HEK293 (cell line): ENCODE results near the gene CYB5R4.

ENCODE experiments used
- REPIN1 ChIP-seq: fragments of 450-650 bp; formaldehyde crosslinking; IDR thresholded peaks from 2 replicates; pipeline ENCODE4 v1.5.1; 2017; ENCODE audit warnings: missing biosample characterization, missing genetic modification characterization, low read depth
- YY1 ChIP-seq: fragments of 450-650 bp; formaldehyde crosslinking; IDR thresholded peaks from 2 replicates; pipeline ENCODE4 v1.5.1; 2018; ENCODE audit warnings: missing biosample characterization, missing genetic modification characterization
- ZBTB8A ChIP-seq: fragments of 450-650 bp; formaldehyde crosslinking; IDR thresholded peaks from 2 replicates; pipeline ENCODE4 v1.5.1; 2016; ENCODE audit warnings: missing biosample characterization, missing genetic modification characterization
- ZNF184 ChIP-seq: fragments of 450-650 bp; IDR thresholded peaks from 2 replicates; pipeline ENCODE4 v1.5.1; 2018; ENCODE audit warnings: missing biosample characterization, mild to moderate bottlenecking, missing genetic modification characterization
- ZNF292 ChIP-seq: fragments of 450-650 bp; formaldehyde crosslinking; IDR thresholded peaks from 2 replicates; pipeline ENCODE4 v1.5.1; 2016; ENCODE audit warnings: low read depth, missing biosample characterization, missing genetic modification characterization, borderline replicate concordance
- ZNF335 ChIP-seq: fragments of 450-650 bp; formaldehyde crosslinking; conservative IDR thresholded peaks from 2 replicates; pipeline ENCODE4 v1.5.1; 2016; ENCODE audit warnings: missing biosample characterization, missing genetic modification characterization
- ZNF792 ChIP-seq: fragments of 450-650 bp; formaldehyde crosslinking; IDR thresholded peaks from 2 replicates; pipeline ENCODE4 v1.5.1; 2016; ENCODE audit warnings: missing biosample characterization, missing genetic modification characterization
- TF ChIP-seq, protein P1 (sequence below): fragments of 450-650 bp; formaldehyde crosslinking; IDR thresholded peaks from 2 replicates; pipeline ENCODE4 v1.5.1; 2016; ENCODE audit warnings: missing biosample characterization, missing genetic modification characterization
- TF ChIP-seq, protein P2 (sequence below): fragments of 450-650 bp; formaldehyde crosslinking; IDR thresholded peaks from 2 replicates; pipeline ENCODE4 v1.5.1; 2016; ENCODE audit warnings: missing biosample characterization, missing genetic modification characterization
- TF ChIP-seq, protein P3 (sequence below): fragments of 450-650 bp; formaldehyde crosslinking; conservative IDR thresholded peaks from 2 replicates; pipeline ENCODE4 v1.5.1; 2016; ENCODE audit warnings: low read depth, missing biosample characterization, missing genetic modification characterization
- TF ChIP-seq, protein P4 (sequence below): fragments of 450-650 bp; formaldehyde crosslinking; IDR thresholded peaks from 2 replicates; pipeline ENCODE4 v1.5.1; 2016; ENCODE audit warnings: missing biosample characterization, missing genetic modification characterization

DNA sequence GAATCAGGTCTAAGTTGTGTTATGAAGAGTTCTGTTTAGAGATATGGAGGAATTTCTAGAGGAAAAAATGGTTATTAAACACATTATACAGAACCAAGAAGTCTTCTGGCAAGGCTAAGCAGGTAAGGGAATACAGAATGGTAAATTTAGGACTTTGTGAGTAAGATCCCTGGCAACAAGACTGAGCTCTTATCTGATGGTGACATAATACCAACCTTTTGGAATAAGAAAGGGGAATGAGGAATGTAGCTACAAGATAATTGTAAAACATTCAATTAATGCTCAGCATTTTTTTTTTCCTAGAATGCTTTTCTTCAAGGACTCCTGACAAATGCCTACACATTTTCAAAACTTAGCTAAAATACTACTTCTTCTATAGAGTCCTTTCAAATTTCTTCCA lies 51.8 kb downstream of the CYB5R4 start:
- TF ChIP-seq, protein P1, sequence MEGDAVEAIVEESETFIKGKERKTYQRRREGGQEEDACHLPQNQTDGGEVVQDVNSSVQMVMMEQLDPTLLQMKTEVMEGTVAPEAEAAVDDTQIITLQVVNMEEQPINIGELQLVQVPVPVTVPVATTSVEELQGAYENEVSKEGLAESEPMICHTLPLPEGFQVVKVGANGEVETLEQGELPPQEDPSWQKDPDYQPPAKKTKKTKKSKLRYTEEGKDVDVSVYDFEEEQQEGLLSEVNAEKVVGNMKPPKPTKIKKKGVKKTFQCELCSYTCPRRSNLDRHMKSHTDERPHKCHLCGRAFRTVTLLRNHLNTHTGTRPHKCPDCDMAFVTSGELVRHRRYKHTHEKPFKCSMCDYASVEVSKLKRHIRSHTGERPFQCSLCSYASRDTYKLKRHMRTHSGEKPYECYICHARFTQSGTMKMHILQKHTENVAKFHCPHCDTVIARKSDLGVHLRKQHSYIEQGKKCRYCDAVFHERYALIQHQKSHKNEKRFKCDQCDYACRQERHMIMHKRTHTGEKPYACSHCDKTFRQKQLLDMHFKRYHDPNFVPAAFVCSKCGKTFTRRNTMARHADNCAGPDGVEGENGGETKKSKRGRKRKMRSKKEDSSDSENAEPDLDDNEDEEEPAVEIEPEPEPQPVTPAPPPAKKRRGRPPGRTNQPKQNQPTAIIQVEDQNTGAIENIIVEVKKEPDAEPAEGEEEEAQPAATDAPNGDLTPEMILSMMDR: no peak
- TF ChIP-seq, protein P2, sequence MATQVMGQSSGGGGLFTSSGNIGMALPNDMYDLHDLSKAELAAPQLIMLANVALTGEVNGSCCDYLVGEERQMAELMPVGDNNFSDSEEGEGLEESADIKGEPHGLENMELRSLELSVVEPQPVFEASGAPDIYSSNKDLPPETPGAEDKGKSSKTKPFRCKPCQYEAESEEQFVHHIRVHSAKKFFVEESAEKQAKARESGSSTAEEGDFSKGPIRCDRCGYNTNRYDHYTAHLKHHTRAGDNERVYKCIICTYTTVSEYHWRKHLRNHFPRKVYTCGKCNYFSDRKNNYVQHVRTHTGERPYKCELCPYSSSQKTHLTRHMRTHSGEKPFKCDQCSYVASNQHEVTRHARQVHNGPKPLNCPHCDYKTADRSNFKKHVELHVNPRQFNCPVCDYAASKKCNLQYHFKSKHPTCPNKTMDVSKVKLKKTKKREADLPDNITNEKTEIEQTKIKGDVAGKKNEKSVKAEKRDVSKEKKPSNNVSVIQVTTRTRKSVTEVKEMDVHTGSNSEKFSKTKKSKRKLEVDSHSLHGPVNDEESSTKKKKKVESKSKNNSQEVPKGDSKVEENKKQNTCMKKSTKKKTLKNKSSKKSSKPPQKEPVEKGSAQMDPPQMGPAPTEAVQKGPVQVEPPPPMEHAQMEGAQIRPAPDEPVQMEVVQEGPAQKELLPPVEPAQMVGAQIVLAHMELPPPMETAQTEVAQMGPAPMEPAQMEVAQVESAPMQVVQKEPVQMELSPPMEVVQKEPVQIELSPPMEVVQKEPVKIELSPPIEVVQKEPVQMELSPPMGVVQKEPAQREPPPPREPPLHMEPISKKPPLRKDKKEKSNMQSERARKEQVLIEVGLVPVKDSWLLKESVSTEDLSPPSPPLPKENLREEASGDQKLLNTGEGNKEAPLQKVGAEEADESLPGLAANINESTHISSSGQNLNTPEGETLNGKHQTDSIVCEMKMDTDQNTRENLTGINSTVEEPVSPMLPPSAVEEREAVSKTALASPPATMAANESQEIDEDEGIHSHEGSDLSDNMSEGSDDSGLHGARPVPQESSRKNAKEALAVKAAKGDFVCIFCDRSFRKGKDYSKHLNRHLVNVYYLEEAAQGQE (tag by site-specific recombination): no peak
- TF ChIP-seq ZNF335 (tag by site-specific recombination): no peak
- TF ChIP-seq REPIN1 (tag by site-specific recombination): no peak
- no peak for TF ChIP-seq ZNF292 (tag by site-specific recombination)
- TF ChIP-seq ZBTB8A (tag by site-specific recombination): no peak
- no peak for TF ChIP-seq ZNF184 (tag by site-specific recombination)
- TF ChIP-seq YY1: no peak
- TF ChIP-seq, protein P3, sequence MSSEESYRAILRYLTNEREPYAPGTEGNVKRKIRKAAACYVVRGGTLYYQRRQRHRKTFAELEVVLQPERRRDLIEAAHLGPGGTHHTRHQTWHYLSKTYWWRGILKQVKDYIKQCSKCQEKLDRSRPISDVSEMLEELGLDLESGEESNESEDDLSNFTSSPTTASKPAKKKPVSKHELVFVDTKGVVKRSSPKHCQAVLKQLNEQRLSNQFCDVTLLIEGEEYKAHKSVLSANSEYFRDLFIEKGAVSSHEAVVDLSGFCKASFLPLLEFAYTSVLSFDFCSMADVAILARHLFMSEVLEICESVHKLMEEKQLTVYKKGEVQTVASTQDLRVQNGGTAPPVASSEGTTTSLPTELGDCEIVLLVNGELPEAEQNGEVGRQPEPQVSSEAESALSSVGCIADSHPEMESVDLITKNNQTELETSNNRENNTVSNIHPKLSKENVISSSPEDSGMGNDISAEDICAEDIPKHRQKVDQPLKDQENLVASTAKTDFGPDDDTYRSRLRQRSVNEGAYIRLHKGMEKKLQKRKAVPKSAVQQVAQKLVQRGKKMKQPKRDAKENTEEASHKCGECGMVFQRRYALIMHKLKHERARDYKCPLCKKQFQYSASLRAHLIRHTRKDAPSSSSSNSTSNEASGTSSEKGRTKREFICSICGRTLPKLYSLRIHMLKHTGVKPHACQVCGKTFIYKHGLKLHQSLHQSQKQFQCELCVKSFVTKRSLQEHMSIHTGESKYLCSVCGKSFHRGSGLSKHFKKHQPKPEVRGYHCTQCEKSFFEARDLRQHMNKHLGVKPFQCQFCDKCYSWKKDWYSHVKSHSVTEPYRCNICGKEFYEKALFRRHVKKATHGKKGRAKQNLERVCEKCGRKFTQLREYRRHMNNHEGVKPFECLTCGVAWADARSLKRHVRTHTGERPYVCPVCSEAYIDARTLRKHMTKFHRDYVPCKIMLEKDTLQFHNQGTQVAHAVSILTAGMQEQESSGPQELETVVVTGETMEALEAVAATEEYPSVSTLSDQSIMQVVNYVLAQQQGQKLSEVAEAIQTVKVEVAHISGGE (tag by site-specific recombination): no peak
- TF ChIP-seq, protein P4, sequence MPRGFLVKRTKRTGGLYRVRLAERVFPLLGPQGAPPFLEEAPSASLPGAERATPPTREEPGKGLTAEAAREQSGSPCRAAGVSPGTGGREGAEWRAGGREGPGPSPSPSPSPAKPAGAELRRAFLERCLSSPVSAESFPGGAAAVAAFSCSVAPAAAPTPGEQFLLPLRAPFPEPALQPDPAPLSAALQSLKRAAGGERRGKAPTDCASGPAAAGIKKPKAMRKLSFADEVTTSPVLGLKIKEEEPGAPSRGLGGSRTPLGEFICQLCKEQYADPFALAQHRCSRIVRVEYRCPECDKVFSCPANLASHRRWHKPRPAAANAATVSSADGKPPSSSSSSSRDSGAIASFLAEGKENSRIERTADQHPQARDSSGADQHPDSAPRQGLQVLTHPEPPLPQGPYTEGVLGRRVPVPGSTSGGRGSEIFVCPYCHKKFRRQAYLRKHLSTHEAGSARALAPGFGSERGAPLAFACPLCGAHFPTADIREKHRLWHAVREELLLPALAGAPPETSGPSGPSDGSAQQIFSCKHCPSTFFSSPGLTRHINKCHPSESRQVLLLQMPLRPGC (tag by site-specific recombination): no peak
- no peak for TF ChIP-seq ZNF792
